H1 (cell line): ENCODE measurements around the gene NARS2.

ENCODE experiments used
- EGR1 ChIP-seq: IDR thresholded peaks from 2 replicates; pipeline ENCODE4 v1.6.1; 2011; ENCODE audit warnings: low read depth, low read length, borderline replicate concordance
- EP300 ChIP-seq, 2 experiments: IDR thresholded peaks; 1 replicate in 1 of 2; 2 replicates in 1 of 2; pipeline ENCODE4 v1.6.1; 2011 to 2012; ENCODE audit warnings: low read depth in 2 of 2, low read length in 2 of 2, mild to moderate bottlenecking in 2 of 2, borderline replicate concordance in 1 of 2, inconsistent platforms in 1 of 2, moderate library complexity in 1 of 2
- EZH2 ChIP-seq: fragments of 200-600 bp; sonication (generic); IDR thresholded peaks from 2 replicates; pipeline ENCODE4 v1.7.1; 2012; ENCODE audit warnings: low read depth, mild to moderate bottlenecking, moderate library complexity, low read length, inconsistent platforms; ENCODE audit not compliant: severe bottlenecking
- POLR2A ChIP-seq, 2 experiments: IDR thresholded peaks; 1 replicate in 1 of 2; 2 replicates in 1 of 2; pipeline ENCODE4 v1.6.1; 2011; ENCODE audit warnings: low read depth in 2 of 2, low read length in 2 of 2, mild to moderate bottlenecking in 2 of 2; ENCODE audit errors: control extremely low read depth in 1 of 2
- POLR2AphosphoS5 ChIP-seq: IDR thresholded peaks from 2 replicates; pipeline ENCODE4 v1.6.1; 2011; ENCODE audit warnings: low read depth, low read length
- POU5F1 ChIP-seq: IDR thresholded peaks from 2 replicates; pipeline ENCODE4 v1.6.1; 2011; ENCODE audit warnings: low read depth, mild to moderate bottlenecking, low read length, moderate library complexity
- RAD21 ChIP-seq, 2 experiments: IDR thresholded peaks in 1 of 2; conservative IDR thresholded peaks in 1 of 2; 2 replicates each; pipeline ENCODE4 v1.6.1; 2011; ENCODE audit warnings: low read depth in 2 of 2, low read length in 2 of 2, improper control_type of control experiment in 1 of 2, inconsistent platforms in 1 of 2, mild to moderate bottlenecking in 1 of 2, moderate library complexity in 1 of 2
- RBBP5 ChIP-seq: IDR thresholded peaks from 2 replicates; pipeline ENCODE4 v1.7.1; 2012; ENCODE audit warnings: low read depth, mild to moderate bottlenecking, inconsistent platforms, low read length, moderate library complexity, borderline replicate concordance
- RFX5 ChIP-seq: IDR thresholded peaks from 2 replicates; pipeline ENCODE4 v1.6.1; 2011; ENCODE audit warnings: low read depth, low read length, improper control_type of control experiment, borderline replicate concordance
- TF ChIP-seq, protein P1 (sequence below): IDR thresholded peaks from 2 replicates; pipeline ENCODE4 v1.6.1; 2012; ENCODE audit warnings: inconsistent platforms
- TF ChIP-seq, protein P2 (sequence below), 3 experiments: IDR thresholded peaks; 1 replicate in 2 of 3; 2 replicates in 1 of 3; pipeline versions ENCODE4 v1.5.1 to v1.6.1; 2011; ENCODE audit warnings: low read length in 3 of 3, mild to moderate bottlenecking in 3 of 3, inconsistent platforms in 2 of 3, low read depth in 1 of 3, moderate library complexity in 1 of 3; ENCODE audit not compliant: insufficient read depth in 1 of 3; ENCODE audit errors: control extremely low read depth in 1 of 3

GRCh38 chr11:78449866-78450265 lies 124.8 kb downstream of the NARS2 start:
- no peak for TF ChIP-seq POLR2AphosphoS5
- no peak for TF ChIP-seq EP300 (IDR thresholded peaks at IDR 0.05; ENCODE audit: borderline replicate concordance in 1 of 2, low read depth in 2 of 2, low read length in 2 of 2)
- no peak for TF ChIP-seq RFX5
- TF ChIP-seq RAD21 (IDR thresholded peaks at IDR 0.05 in 1 of 2, conservative IDR thresholded peaks at IDR 0.05 in 1 of 2; ENCODE audit: low read depth in 2 of 2, low read length in 2 of 2): no peak
- TF ChIP-seq, protein P1, sequence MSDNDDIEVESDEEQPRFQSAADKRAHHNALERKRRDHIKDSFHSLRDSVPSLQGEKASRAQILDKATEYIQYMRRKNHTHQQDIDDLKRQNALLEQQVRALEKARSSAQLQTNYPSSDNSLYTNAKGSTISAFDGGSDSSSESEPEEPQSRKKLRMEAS: no peak
- TF ChIP-seq, protein P2, sequence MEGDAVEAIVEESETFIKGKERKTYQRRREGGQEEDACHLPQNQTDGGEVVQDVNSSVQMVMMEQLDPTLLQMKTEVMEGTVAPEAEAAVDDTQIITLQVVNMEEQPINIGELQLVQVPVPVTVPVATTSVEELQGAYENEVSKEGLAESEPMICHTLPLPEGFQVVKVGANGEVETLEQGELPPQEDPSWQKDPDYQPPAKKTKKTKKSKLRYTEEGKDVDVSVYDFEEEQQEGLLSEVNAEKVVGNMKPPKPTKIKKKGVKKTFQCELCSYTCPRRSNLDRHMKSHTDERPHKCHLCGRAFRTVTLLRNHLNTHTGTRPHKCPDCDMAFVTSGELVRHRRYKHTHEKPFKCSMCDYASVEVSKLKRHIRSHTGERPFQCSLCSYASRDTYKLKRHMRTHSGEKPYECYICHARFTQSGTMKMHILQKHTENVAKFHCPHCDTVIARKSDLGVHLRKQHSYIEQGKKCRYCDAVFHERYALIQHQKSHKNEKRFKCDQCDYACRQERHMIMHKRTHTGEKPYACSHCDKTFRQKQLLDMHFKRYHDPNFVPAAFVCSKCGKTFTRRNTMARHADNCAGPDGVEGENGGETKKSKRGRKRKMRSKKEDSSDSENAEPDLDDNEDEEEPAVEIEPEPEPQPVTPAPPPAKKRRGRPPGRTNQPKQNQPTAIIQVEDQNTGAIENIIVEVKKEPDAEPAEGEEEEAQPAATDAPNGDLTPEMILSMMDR (IDR thresholded peaks at IDR 0.05; ENCODE audit: control extremely low read depth in 1 of 3, insufficient read depth in 1 of 3, low read depth in 1 of 3, low read length in 3 of 3): no peak
- no peak for TF ChIP-seq POLR2A (IDR thresholded peaks at IDR 0.05; ENCODE audit: control extremely low read depth in 1 of 2, low read depth in 2 of 2, low read length in 2 of 2)
- TF ChIP-seq RBBP5: no peak
- no peak for TF ChIP-seq EGR1
- no peak for TF ChIP-seq EZH2
- no peak for TF ChIP-seq POU5F1
